HG03354 (cell line): ENCODE results near the gene E2F4.

Experiments used
- ATAC-seq: cut with Tn5 transposase; IDR thresholded peaks from one replicate; pipeline ENCODE4 v1.9.1; 2021; ENCODE audit warnings: mild to moderate bottlenecking; ENCODE audit not compliant: unreplicated experiment, poor library complexity, severe bottlenecking

E2F4 gene

DNA sequence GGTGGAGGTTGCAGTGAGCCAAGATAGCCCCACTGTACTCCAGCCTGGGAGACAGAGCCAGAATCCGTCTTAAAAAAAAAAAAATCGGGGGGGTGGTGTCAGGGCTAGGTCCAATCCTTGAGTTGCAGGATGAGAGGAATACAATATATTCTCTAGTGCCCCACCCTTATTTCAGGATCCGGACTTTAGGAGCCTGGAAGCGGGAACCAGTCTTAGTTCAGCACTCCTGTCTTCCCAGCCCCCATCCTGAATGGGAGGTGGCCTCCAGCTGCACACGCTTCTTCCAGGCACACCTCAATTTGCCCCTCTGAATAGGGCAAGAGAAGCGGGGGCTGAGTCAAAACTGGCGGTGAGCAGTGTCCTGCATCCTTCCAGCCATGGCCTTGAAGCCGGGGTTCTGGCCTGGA is 53.7 kb downstream of the E2F4 start:
- ATAC-seq: no peak

- peak; percentile 24 for ATAC-seq
Observed at GRCh38 chr16:67246081-67246755, 54.3 kb downstream of the E2F4 start.

GRCh38 chr16:67246756-67247191 is 54.8 kb downstream of the E2F4 start:
- ATAC-seq: peak; percentile 15

DNA sequence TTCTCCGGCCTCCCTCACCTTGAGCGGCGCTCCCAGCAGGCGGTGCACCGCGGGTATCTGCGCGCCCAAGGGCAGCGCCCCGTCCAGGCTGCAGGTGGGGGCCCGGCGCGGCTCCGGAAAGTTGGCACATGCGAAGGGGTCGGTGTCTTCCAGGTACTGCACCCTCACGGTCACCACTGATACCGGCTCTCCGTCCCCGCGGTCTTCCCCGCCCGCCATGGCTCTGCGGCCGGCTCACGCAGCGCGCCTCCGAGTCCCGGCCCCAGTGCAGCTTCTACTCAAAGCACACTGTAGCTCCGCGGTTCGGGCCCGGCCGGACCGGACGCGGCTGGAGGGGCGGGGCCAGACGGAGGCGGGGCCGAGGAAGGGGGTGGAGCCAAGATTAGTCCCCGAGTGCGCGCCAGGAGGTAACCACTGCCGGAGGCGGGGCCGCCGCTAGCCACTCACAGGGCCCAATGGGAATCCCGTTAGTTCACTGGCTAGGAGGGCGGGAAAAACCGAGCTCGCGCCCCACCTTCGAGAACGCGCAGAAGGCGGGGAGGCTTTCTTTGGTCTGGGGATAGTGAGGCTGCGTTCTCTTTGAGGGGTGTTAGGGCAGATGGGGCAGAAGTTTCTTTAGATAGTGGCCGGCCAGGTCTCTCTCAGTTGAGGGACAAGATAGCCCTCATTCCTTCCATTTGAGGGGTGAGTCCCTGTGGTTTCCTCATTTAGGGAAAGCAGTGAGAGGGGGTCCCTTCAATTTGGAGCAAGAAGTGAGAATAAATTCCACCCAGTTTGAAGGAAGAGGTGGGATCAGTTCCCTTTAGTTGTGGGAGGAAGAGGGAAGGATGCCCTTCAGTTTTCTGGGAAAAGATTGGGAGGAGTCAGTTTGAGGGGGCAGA is 55.5 kb downstream of the E2F4 start, which contains the start of gene FHOD1:
Gene FHOD1 (minus strand): TSS at position 290 of the 881 bp plus-strand sequence. CDS start 71 bp downstream, at position 219.
- peak; percentile 50 for ATAC-seq

- no peak for ATAC-seq
Observed at GRCh38 chr16:67248073-67248400, 56.1 kb downstream of the E2F4 start.
